Cortex of kidney (tissue), 1 donor: ENCODE data around the gene PRDM16.
"Not testable (repeated sequence)": the region's sequence is repeated elsewhere in the genome, so short reads cannot be mapped to it uniquely, and the experiment has no call there.

Source experiments
- DNase-seq: peaks from one replicate; lab custom pipeline; 2025; lab: John Stamatoyannopoulos, UW

The PRDM16 gene

DNA sequence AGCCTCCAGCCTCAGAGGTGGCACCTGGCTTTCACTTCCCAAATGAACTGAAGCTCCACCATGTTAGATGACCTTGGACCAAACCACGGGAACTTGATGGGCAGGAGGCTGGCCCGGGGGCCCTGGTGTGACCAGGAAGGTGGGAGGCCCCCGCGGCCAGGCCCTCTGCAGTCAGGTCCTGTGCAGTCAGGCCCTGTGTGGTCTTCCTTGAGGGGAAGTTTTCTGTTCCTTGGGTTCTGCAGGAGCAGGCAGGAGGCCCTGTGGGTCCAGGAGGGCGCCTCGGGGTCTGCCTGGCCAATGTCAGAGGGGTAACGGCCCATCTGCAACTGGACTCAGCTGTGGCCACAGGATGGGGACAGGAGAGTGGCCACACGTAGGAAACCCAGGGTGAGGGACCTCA lies 13.0 kb downstream of the PRDM16 start:
- DNase-seq = no peak

GRCh38 chr1:3082571-3083516 lies 13.8 kb downstream of the PRDM16 start:
- DNase-seq = no peak

DNA sequence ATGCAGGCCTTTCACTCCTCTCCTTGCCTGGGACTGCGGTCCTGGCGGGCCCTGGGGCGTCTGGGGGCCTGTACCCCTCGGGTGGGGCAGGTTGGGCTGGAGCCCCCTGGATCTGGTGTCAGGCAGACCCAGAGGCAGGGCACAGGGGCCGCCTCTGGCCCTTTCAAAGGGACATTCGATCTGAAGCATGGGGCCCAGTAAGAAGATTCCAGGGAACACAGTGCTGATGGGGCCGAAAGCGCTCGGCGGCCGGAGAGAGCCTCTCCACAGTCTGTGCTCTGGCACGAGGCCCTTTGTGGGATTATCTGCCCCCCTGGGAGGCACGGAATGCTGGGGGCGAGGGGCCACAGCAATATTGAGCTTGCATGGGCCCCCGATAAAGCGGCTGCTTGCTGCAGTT lies 15.2 kb downstream of the PRDM16 start:
- DNase-seq = no peak

- DNase-seq = no peak
These were observed 15.7 kb downstream of the PRDM16 start for GRCh38 chr1:3084726-3085125.

DNA sequence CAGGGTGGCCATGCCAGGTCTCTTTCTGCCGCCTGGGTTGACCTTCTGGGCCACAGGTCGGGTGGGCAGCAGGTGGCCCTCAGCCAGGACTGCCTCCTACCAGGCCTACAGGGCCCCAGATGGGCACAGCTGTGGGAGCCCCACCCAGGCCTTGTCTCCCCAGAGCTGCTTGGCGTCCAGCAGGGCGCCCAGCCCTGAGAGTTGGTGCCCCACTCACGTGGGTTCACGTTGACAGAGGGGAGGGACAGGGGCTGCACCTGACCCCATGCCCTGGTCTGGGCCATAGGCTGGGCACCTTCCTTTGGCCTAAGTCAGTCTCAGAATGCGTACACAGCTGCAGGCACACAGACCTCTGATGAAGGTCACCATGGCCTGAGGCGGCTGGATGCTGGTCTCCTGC lies 16.7 kb downstream of the PRDM16 start:
- no peak for DNase-seq

DNA sequence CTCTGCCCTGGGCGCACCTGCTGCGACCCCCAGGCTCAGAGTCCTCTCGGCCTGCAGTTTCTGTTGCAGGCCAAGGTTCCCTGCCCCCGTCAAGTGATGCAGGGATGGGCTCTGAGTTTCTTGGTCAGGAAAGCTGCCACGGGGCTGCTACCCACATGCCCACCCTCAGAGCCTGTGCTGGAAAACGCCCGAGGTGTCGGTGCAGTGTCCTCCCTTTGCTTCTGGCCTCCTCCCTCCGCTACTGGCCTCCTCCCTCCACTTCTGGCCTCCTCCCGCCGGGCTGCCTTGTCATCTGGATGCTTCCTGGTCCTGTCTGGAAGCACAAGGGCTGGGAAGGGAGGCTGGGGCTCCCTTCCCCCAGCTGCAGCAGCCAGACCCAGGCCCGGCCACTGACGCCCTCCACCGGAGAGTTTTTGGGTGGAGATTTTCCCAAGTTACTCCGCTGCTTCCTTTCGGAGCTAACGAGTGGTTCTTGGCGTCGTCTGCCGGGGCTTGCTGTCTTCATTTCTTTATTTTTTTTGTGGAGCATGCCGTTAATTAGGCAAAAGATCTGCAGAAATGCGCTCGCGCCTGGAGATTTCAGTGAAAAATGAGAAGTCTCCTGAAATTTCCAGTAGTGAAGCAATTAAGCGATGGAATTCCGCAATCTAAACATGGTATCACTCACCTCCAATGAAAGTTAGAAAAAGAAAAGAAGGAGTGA lies 17.4 kb downstream of the PRDM16 start:
- DNase-seq = no peak

- DNase-seq = no peak
These were observed 18.0 kb downstream of the PRDM16 start for GRCh38 chr1:3087049-3087448.

GRCh38 chr1:3087946-3088668 lies 19.1 kb downstream of the PRDM16 start:
- DNase-seq = not testable (repeated sequence)

- no peak for DNase-seq
These were observed 20.5 kb downstream of the PRDM16 start for GRCh38 chr1:3089490-3089889.

DNA sequence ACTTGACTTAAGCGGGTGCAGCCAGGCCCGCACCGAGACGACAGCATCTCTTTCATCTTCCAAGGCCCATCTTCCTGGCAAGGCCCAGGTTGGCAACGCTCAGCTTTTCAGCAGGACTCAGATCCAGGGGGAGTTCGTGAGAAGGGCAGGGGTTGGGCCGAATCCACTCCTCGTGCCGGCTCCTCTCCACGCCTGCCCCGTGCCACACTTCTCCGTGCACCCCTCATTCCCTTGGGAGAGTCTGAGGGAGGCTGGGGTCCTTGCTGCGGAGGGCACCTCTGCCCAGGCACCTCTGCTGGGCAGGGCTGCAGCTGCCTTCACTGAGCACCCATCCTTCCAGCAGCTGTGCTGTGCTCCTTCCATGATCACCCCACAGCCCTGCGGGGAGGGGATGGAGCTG lies 22.3 kb downstream of the PRDM16 start:
- no peak for DNase-seq

DNA sequence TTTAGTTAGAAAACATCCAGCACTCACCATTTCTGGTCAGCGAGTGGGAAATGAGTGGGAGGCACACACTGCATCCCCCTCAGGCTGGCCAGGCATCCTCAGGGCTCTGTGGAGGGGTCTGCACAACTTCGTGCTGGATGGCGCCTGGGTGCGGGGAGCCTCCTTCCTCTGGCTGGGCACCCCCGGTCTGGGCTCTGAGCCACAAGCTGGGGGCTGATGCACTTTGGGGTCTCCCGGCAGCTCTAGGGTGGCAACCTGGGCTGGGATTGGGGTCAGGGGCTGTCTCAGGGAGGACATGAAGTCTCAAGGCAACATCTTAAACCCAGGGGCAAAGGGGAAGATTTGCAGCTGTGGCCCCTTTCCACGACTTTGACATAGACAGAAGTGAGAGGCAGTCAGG lies 23.5 kb downstream of the PRDM16 start:
- DNase-seq = no peak

GRCh38 chr1:3093898-3094626 lies 25.1 kb downstream of the PRDM16 start:
- DNase-seq = no peak

DNA sequence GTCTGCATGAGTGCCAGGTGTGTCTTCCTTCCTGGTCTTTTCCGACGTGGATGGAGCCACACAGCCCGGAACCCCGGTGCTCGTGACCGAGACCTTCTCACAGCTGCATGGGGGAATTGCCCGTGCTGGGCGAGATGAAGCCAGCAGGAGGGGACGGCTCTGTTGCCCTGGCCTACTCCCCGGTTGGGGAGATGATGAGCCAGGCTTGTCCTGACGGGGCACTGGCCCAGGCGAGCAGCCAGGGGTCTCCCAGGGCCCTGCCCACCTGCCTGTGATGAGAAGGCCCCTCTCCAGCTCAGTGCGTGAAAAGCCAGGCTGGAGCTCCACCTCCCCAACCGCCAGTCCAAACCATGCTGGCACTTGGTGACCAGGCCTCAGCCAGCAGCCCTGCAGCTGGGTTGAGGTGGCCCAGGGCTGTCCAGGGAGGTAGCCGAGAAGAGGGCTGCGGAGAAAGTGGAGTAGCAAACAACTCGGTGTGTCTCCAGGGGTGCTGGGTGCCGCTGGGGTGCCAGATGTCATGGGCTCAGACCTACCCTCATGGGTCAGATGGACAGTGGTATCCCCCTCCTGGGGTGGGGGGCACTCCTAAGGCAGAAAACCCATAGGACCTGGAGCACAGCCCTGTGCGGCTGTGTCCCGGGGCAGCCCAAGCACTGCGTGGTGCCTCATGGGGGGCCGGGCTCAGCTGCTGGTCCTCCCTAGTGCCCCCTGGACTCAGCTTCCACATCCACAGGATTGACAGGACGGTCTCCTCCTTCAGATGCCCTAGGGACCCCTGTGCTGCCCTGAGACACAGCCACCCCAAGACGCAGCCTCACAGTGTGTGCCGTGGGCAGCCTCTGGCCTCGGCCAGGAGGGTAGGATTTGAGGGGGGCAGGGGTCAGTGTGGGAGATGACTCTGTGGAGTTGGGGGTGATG lies 26.1 kb downstream of the PRDM16 start:
- DNase-seq = no peak

DNA sequence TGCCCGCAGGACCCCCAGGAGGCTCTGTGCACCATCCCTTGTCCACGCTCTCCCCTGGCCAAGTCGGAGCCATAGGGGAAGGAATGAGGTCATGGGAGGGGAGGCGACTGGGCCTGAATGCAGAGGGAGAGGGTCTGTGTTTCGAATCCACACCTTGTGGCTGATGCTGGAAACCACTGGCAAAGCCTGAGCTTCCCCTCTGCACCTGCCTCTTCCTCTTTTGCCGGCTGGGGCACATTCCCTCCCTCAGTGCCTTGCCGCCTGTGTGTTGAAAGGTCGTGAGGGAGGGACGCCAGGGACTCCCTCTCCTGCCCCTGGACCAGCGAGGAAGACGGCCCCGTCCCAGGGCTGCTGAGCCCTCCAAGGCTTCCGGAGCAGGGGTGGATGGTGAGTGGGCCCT lies 27.3 kb downstream of the PRDM16 start:
- no peak for DNase-seq

DNA sequence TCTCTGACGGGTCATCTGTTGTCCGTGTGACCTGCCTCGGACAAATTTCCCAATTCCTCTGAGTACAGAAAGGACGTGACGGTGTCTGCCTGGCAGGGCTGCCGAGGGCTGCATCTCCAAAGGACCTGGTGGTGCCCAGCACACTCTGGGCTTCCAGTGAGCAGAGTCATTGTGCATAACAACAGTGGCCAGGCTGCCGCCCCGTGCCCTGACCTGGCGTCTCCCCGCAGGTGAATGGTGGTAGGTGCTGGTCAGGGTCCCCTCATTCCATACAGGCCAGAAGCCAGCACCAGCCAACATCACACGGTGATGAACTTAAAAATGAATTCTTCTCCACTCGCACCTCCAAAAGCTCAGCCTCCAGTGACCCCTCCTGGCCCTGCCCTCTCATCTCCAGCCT lies 28.2 kb downstream of the PRDM16 start:
- no peak for DNase-seq

DNA sequence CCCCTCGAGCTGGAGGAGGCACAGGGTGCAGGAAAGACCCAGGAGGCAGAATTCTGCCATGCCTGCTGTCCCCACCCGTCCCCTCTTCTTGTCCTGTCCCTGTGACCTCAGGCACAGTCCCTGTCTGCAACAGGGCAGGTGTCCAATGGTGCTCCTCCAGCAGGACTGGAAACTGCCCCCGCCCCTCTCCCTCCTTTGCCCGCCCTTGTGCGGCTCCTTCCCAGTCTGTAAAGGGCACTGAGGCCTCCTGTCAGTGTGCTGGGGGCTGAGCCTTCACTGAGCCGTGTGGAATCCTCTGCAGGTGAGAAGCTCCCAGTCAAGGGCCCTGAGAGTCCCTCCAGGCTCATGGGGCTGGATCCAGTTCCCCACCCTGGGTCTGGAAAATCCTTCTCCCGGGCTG lies 28.9 kb downstream of the PRDM16 start:
- no peak for DNase-seq

DNA sequence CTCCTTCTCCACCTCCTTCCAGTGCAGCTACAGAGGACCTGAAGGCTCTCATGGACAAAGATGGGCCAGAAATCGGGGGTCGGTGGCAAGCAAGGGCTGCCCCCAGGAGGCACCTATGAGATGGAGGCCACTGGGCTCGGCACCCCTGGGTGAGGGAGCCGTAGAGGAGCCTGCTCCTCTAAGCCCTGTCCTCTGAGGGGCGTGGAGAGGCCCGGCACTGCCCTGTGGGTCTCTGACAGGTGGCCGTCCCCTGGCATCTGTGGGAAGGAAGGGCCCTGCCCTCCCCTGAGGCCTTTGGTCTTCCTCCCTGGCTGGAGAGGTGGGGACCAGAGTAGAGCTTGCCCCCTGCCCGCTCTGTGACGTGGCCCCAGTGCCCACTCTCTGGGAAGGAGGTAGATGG lies 30.9 kb downstream of the PRDM16 start:
- DNase-seq = no peak

DNA sequence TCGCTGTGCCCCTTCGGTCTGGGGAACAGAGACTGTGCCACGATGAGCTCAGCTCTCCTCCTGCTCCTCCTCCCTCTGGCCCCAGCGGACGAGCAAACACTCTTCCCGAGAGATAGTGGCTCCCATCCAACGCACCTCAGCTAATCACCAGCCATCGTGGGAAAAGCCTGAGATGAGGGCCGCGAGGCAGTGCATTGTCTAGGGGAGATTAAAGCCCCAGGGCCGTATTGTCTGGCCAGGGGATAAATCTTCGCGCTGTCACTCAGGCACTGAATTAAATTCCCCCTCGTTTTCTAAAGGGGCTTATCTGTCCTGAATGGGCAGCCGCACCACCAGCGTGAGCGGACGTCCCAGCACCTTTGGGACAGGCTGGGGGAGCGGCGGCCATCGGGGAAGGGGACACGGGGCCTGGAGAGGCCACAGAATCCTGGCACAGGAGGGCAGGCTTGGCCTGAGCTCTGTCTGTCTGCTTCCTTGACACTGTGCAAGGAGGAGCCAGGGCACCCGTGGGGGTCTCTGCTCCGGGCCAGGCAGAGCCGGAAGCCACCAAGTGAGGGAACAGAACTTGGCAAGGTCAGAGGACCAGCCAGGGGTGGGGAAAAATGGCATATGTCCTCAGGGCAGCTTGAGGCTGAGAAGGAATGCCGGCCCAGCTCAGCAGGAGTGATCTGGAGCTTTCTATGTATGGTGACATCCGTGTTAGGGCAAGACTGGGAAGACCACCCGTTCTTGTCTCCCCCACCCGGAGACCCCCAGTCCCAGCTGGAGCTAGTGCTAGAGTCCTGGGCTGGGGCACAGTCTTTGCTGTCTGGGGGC lies 32.3 kb downstream of the PRDM16 start:
- DNase-seq = no peak

DNA sequence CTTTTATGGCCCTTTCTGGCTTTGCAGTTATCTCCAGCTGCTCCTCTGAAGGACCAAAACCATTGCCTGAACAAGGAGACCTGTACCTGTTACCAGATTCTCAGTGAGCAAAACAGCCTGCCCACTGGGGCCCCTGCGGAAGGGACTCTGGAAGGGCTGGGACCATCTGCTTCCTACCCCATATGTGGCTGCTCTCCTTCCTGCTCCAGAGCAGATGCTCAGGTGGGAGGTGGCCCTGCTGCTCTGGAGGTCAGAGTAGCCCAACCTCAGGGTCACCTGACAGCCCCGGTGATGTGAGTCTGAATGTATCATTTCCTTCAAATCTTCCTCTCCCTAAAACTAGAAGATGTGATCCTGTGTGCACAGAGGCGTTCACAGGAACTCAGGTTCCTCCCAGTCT lies 33.6 kb downstream of the PRDM16 start:
- DNase-seq = no peak
